ENCODE measurements around the gene EML6. TPM values are rescaled to one million over a fixed set of nuclear protein-coding genes. Genes with fewer than 3 reads are reported as not detected.

Gene EML6
- 6.0 and 8.1 TPM in 2 replicates for total RNA-seq (ENCODE audit: low replicate concordance)
- long read RNA-seq, partial matches to known transcripts: 1 of 5 reads
- long read RNA-seq, other reads (novel, unspliced or antisense): 4 of 5 reads

- no peaks in the 10 kb centered on the region for H3K36me3 Mint-ChIP-seq
- H3K4me3 Mint-ChIP-seq: peak within 1 kb of the TSS; percentile 96
- peaks cover 78% of the 10 kb centered on the region for H3K27me3 Mint-ChIP-seq
- H3K4me1 Mint-ChIP-seq (ENCODE audit: unreplicated experiment): peaks cover 9% of the 10 kb centered on the region
- peak; percentile 97 for DNase-seq (ENCODE audit: extremely low spot score, unreplicated experiment)
- H3K9me3 Mint-ChIP-seq: no peaks in the 10 kb centered on the region
- peak; percentile 61 for TF ChIP-seq CTCF (conservative IDR thresholded peaks at IDR 0.05)
- peak within 1 kb of the TSS; percentile 78 for H3K27ac Mint-ChIP-seq
These were observed at the start of gene EML6 for GRCh38 chr2:54723131-54723995. Gene EML6 (plus strand): TSS chr2:54723662. CDS start chr2:54725062, 1,400 bp downstream.

DNA sequence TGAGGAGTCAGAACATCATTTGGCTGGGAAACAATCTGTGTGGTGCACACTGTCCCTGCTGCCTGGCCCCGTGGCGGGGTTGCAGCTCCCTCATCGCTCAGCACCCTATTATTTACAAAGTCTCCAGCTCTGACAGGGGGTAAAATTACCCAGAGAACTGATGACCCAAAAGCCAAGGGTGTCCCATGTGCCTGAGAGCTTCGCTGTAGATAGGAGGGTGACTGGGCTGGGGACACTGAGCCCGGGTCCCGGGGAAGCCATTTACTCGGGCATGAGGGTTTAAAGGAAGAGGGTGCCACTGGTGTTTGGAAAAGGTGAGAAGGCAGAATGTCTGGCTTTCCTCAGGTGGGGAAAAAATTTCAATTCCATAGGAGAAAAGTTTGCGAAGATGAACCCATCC lies 48.2 kb upstream of the EML6 start:
- H3K9me3 Mint-ChIP-seq: no peaks in the 10 kb centered on the region
- H3K4me1 Mint-ChIP-seq (ENCODE audit: unreplicated experiment): peaks cover 5% of the 10 kb centered on the region
- TF ChIP-seq CTCF (conservative IDR thresholded peaks at IDR 0.05): no peak
- DNase-seq (ENCODE audit: extremely low spot score, unreplicated experiment): no peak
- H3K27me3 Mint-ChIP-seq: no peaks in the 10 kb centered on the region
- H3K36me3 Mint-ChIP-seq: peaks cover 13% of the 10 kb centered on the region
- no peak overlapping the region for H3K27ac Mint-ChIP-seq
- H3K4me3 Mint-ChIP-seq: no peak overlapping the region

DNA sequence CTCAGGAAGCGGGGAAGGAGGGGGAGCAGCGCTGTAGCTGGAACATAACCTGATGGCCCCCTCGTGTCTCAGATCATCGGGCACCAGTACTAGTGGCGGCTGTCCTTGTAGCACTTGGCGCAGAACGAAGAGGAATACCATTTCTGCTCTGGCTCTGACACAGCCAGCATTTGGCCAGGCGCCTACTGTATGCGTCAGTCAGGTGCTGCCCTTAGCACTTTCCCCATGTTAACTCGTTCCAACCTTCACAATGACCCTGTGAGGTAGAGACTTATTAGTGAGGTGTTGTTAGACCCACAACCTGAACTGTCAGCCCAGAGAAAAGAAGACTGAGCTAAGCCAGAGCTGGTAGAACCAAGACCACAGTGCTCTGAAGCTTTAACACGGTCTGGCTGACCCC lies 47.7 kb upstream of the EML6 start:
- Mint-ChIP-seq H3K9me3 (no peaks in the 10 kb centered on the region), H3K4me3 (no peak overlapping the region), H3K27me3 (no peaks in the 10 kb centered on the region), H3K27ac (no peak overlapping the region), H3K36me3 (peaks cover 8% of the 10 kb centered on the region), H3K4me1 (ENCODE audit: unreplicated experiment) (peaks cover 5% of the 10 kb centered on the region)
- no peak for DNase-seq (ENCODE audit: extremely low spot score, unreplicated experiment)
- no peak for TF ChIP-seq CTCF (conservative IDR thresholded peaks at IDR 0.05)

GRCh38 chr2:54676656-54677055 lies 46.8 kb upstream of the EML6 start:
- no peaks in the 10 kb centered on the region for H3K27me3 Mint-ChIP-seq
- TF ChIP-seq CTCF (conservative IDR thresholded peaks at IDR 0.05): no peak
- no peaks in the 10 kb centered on the region for H3K9me3 Mint-ChIP-seq
- H3K4me1 Mint-ChIP-seq (ENCODE audit: unreplicated experiment): peaks cover 5% of the 10 kb centered on the region
- H3K27ac Mint-ChIP-seq: no peak overlapping the region
- DNase-seq (ENCODE audit: extremely low spot score, unreplicated experiment): no peak
- H3K36me3 Mint-ChIP-seq: peaks cover 3% of the 10 kb centered on the region
- no peak overlapping the region for H3K4me3 Mint-ChIP-seq

GRCh38 chr2:54677476-54678265 lies 45.8 kb upstream of the EML6 start:
- TF ChIP-seq CTCF (conservative IDR thresholded peaks at IDR 0.05): no peak
- no peak overlapping the region for H3K4me3 Mint-ChIP-seq
- H3K36me3 Mint-ChIP-seq: no peaks in the 10 kb centered on the region
- no peaks in the 10 kb centered on the region for H3K9me3 Mint-ChIP-seq
- peaks cover 5% of the 10 kb centered on the region for H3K4me1 Mint-ChIP-seq (ENCODE audit: unreplicated experiment)
- peak overlapping the region; percentile 33 for H3K27ac Mint-ChIP-seq
- H3K27me3 Mint-ChIP-seq: no peaks in the 10 kb centered on the region
- DNase-seq (ENCODE audit: extremely low spot score, unreplicated experiment): no peak
